GM12892 (cell line): ENCODE data around the gene ARFGEF3.

ENCODE experiments used
- POLR2A ChIP-seq: IDR thresholded peaks from 2 replicates; pipeline ENCODE4 v1.6.1; 2011; ENCODE audit warnings: low read depth, low read length, control low read depth
- POLR2AphosphoS5 ChIP-seq: IDR thresholded peaks from 2 replicates; pipeline ENCODE4 v1.6.1; 2011; ENCODE audit warnings: low read depth, low read length, control low read depth
- TAF1 ChIP-seq: IDR thresholded peaks from 2 replicates; pipeline ENCODE4 v1.6.1; 2011; ENCODE audit warnings: low read depth, mild to moderate bottlenecking, control low read depth, low read length, borderline replicate concordance

DNA sequence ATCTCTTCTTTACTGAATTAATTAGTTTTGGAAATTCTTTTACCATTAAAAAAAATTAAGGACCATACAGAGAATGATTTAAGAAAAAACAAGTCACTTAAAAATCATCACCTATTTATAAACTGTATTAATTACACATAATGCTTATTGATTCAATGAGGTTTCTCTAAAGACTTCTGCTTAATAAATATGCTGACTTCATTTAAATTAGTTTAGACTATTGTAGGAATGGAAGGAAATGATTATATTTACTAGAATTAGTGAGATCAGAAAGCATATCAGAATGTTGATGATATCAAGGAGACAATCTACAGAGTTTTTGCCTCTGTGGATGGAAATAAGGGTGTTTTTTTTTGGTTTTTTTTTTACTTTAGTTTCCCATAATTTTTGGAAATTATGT lies 181.4 kb downstream of the ARFGEF3 start:
- TF ChIP-seq TAF1 (no peak), POLR2A (no peak), POLR2AphosphoS5 (no peak)
